B cell (primary cell): ENCODE results near the gene SGTA. TPM values are rescaled to one million over a fixed set of nuclear protein-coding genes. Genes with fewer than 3 reads are reported as not detected.

Experiments
- ATAC-seq: fragments of 200-7000 bp; cut with Tn5 transposase; one replicate; pipeline ENCODE4 v1.10.0; 2021; ENCODE audit warnings: low read depth, mild to moderate bottlenecking, moderate number of reproducible peaks, moderate library complexity
- CTCF ChIA-PET: fragments of 350-600 bp; sonication (Branson Sonifier 250); formaldehyde crosslinking; loops from one replicate; lab custom pipeline; 2021; ENCODE audit warnings: antibody characterized with exemption, inconsistent platforms; lab: Charles Lee
- POLR2A ChIA-PET: fragments of 350-600 bp; sonication (Branson Sonifier 250); formaldehyde crosslinking; loops from one replicate; lab custom pipeline; 2021; ENCODE audit warnings: antibody characterized with exemption; lab: Charles Lee
- DNase-seq: peaks from one replicate; pipeline ENCODE4 v3.0.0; 2013
- H2AFZ ChIP-seq: 2 replicates; pipeline ENCODE4 v1.6.1; 2012; ENCODE audit warnings: mild to moderate bottlenecking, low read depth, low read length; ENCODE audit not compliant: insufficient read depth, poor library complexity, severe bottlenecking
- H3K27ac ChIP-seq, 2 donors: 1 replicate in 1 of 2; 2 replicates in 1 of 2; pipeline ENCODE4 v1.5.1; 2012 to 2013; ENCODE audit warnings: low read length in 2 of 2, mild to moderate bottlenecking in 2 of 2, moderate library complexity in 1 of 2
- H3K27me3 ChIP-seq, 4 experiments: fragments of 200-600 bp in 1 of 4; sonication (generic) in 1 of 4; replicated peaks in 1 of 4; 1 replicate in 2 of 4; 2 replicates in 2 of 4; pipeline versions ENCODE4 v1.6.1 to v1.7.0; 2013 to 2016; ENCODE audit warnings: low read length in 3 of 4, mild to moderate bottlenecking in 2 of 4, mixed read lengths in 1 of 4, moderate library complexity in 1 of 4; ENCODE audit not compliant: insufficient read depth in 4 of 4, control insufficient read depth in 3 of 4; ENCODE audit errors: control extremely low read depth in 1 of 4
- H3K36me3 ChIP-seq, 2 experiments: replicated peaks in 1 of 2; 1 replicate in 1 of 2; 2 replicates in 1 of 2; pipeline versions ENCODE4 v1.6.1 to v1.7.1; 2013; ENCODE audit warnings: low read length in 1 of 2; ENCODE audit not compliant: insufficient read depth in 2 of 2, control insufficient read depth in 1 of 2; ENCODE audit errors: control extremely low read depth in 1 of 2, extremely low read depth in 1 of 2
- H3K4me1 ChIP-seq, 2 donors: fragments of 200-600 bp in 1 of 2; sonication (generic) in 1 of 2; 1 replicate in 1 of 2; 2 replicates in 1 of 2; pipeline versions ENCODE4 v1.5.1 to v1.6.1; 2013 to 2017; ENCODE audit warnings: low read length in 2 of 2; ENCODE audit not compliant: control insufficient read depth in 2 of 2, insufficient read depth in 2 of 2
- H3K4me2 ChIP-seq: replicated peaks from 2 replicates; pipeline ENCODE3; 2012; ENCODE audit warnings: mild to moderate bottlenecking, low read depth, low read length; ENCODE audit not compliant: poor library complexity, severe bottlenecking
- H3K4me3 ChIP-seq, 5 experiments: fragments of 200-600 bp in 1 of 5; sonication (generic) in 1 of 5; 1 replicate in 3 of 5; 2 replicates in 2 of 5; pipeline versions ENCODE4 v1.5.1 to v1.7.0; 2011 to 2016; ENCODE audit warnings: low read length in 4 of 5, mild to moderate bottlenecking in 4 of 5, low read depth in 2 of 5, control low read depth in 1 of 5, moderate library complexity in 1 of 5; ENCODE audit not compliant: insufficient read depth in 1 of 5; ENCODE audit errors: control extremely low read depth in 1 of 5, extremely low read depth in 1 of 5
- H3K79me2 ChIP-seq: fragments of 200-600 bp; sonication (generic); one replicate; pipeline ENCODE4 v1.6.0; 2016; ENCODE audit warnings: low read length; ENCODE audit not compliant: control insufficient read depth, insufficient read depth
- H3K9ac ChIP-seq: fragments of 200-600 bp; sonication (generic); 2 replicates; pipeline ENCODE4 v1.6.1; 2017; ENCODE audit warnings: mild to moderate bottlenecking, low read length, moderate library complexity
- H3K9me3 ChIP-seq, 3 donors: one replicate each; pipeline versions ENCODE4 v1.6.1 to v1.7.1; 2013; ENCODE audit warnings: low read length in 2 of 3; ENCODE audit not compliant: control insufficient read depth in 2 of 3, insufficient read depth in 1 of 3; ENCODE audit errors: control extremely low read depth in 1 of 3
- H4K20me1 ChIP-seq: 2 replicates; pipeline ENCODE4 v1.6.0; 2012; ENCODE audit warnings: mild to moderate bottlenecking, low read length; ENCODE audit not compliant: insufficient read depth, control insufficient read depth, poor library complexity, severe bottlenecking
- H3K27ac Mint-ChIP-seq: one replicate; pipeline ENCODE4 v1.8.0; 2021; ENCODE audit warnings: mixed read lengths
- H3K27me3 Mint-ChIP-seq: one replicate; pipeline ENCODE4 v1.8.0; 2021; ENCODE audit warnings: mixed read lengths
- H3K4me1 Mint-ChIP-seq: one replicate; pipeline ENCODE4 v1.8.0; 2021; ENCODE audit warnings: mixed read lengths
- H3K4me3 Mint-ChIP-seq: one replicate; pipeline ENCODE4 v1.8.0; 2021; ENCODE audit warnings: mixed read lengths
- H3K9me3 Mint-ChIP-seq: one replicate; pipeline ENCODE4 v1.8.0; 2022; ENCODE audit warnings: mixed read lengths; ENCODE audit not compliant: insufficient read depth
- EZH2 ChIP-seq: IDR thresholded peaks from 2 replicates; pipeline ENCODE4 v1.6.1; 2012; ENCODE audit warnings: borderline replicate concordance, low read depth, mild to moderate bottlenecking, moderate library complexity, low read length; ENCODE audit not compliant: insufficient read depth, poor library complexity, severe bottlenecking
- WGBS: methylation state at CpG from one replicate; pipeline ENCODE4 v1.1.5; 2013; ENCODE audit warnings: missing lambda C conversion rate; ENCODE audit not compliant: insufficient coverage; 5-methylcytosine and 5-hydroxymethylcytosine counted together
- intact Hi-C: fragments of 100-400 bp; cut with micrococcal nuclease; formaldehyde crosslinking; loops from one replicate; pipeline ENCODE4 v1.10.0; 2022
- polyA plus RNA-seq: library from polyadenylated mRNA; depleted of rRNA; stranded (reverse); fragments of >200 nt; gene quantifications from 2 replicates; pipeline ENCODE4 v1.2.3, GENCODE V29; 2012
- total RNA-seq, 2 donors: library from RNA; stranded (reverse); fragments of 120-200 nt in 1 of 2; gene quantifications; 1 replicate in 1 of 2; 2 replicates in 1 of 2; pipeline versions ENCODE4 v1.2.3 to v1.2.4, GENCODE V29; 2013 to 2022
- TF ChIP-seq, protein P1 (sequence below): fragments of 200-600 bp; IDR thresholded peaks from one replicate; pipeline ENCODE4 v1.8.0; 2022; ENCODE audit warnings: antibody characterized with exemption, mild to moderate bottlenecking

The SGTA gene
- total and polyA plus RNA-seq, 2 donors (not counting 1 experiment from before 2014, with no cell fraction given): 36.6 to 42.0 TPM

DNA sequence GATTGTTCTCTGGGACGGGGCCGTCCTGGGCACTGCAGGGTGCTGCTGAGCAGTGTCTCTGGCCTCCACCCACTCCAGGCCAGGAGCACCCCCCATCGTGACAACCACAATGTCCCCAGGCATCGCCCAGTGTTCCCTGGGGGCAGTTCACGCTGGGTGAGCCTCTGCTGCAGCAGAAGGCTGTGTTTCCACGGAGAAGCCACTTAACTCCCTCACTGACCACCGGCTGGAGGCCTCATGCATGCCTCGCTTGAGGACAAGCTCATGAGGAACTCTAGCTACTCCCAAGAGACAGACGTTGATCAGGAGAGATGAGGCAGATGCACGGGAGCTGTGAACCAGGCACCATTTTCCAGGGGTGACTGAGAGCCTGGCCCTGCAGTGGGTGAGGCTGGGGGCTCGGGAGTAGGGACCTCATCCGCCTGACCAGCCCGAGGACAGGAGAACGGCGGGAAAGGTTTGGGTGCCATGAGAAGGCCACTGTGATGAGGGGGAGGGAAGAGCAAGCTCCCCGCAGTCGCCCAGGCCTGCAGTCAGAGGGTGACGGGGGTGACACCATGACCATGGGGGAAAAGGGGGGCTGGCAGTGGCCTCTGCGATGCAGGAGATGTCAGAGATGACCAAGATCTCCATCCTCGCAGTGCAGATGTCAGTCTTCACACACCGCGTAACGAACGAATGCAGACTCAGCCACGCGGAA is 48.3 kb downstream of the SGTA start:
- peaks cover 7 to 17% of the 10 kb centered on the region in 2 donors for H3K4me1 ChIP-seq
- peak overlapping the region; percentile 37 for H3K27ac Mint-ChIP-seq
- no peak overlapping the region for H3K4me2 ChIP-seq
- ATAC-seq (no peak), DNase-seq (no peak)
- peaks cover 21% of the 10 kb centered on the region for H4K20me1 ChIP-seq
- H3K36me3 ChIP-seq: peaks cover 5 to 35% of the 10 kb centered on the region in 2 experiments
- no peaks in the 10 kb centered on the region for H3K27me3 Mint-ChIP-seq
- H2AFZ ChIP-seq: no peak overlapping the region
- 77% methylated on average over 21 of the region's 26 CpGs for WGBS
- no peak overlapping the region for H3K27ac ChIP-seq
- CTCF ChIA-PET: interaction anchor here (2.9 kb wide), 1 partner anchor 87 kb away, joined by 19 read pairs; no protein-coding TSS in a partner anchor
- peaks cover 46% of the 10 kb centered on the region for H3K79me2 ChIP-seq
- H3K4me1 Mint-ChIP-seq: peaks cover 28% of the 10 kb centered on the region
- H3K4me3 ChIP-seq: no peak overlapping the region
- no peak overlapping the region for H3K4me3 Mint-ChIP-seq
- intact Hi-C loops: no loop called here
- H3K27me3 ChIP-seq: no peaks in the 10 kb centered on the region
- H3K9me3 ChIP-seq: peaks cover 0 to 14% (median 0%) of the 10 kb centered on the region in 3 donors
- no peak overlapping the region for H3K9ac ChIP-seq
- POLR2A ChIA-PET: interaction anchor here (0.5 kb wide), 1 partner anchor 33 kb away, joined by 13 read pairs; no protein-coding TSS in a partner anchor
- H3K9me3 Mint-ChIP-seq: no peaks in the 10 kb centered on the region
- TF ChIP-seq, protein P1, sequence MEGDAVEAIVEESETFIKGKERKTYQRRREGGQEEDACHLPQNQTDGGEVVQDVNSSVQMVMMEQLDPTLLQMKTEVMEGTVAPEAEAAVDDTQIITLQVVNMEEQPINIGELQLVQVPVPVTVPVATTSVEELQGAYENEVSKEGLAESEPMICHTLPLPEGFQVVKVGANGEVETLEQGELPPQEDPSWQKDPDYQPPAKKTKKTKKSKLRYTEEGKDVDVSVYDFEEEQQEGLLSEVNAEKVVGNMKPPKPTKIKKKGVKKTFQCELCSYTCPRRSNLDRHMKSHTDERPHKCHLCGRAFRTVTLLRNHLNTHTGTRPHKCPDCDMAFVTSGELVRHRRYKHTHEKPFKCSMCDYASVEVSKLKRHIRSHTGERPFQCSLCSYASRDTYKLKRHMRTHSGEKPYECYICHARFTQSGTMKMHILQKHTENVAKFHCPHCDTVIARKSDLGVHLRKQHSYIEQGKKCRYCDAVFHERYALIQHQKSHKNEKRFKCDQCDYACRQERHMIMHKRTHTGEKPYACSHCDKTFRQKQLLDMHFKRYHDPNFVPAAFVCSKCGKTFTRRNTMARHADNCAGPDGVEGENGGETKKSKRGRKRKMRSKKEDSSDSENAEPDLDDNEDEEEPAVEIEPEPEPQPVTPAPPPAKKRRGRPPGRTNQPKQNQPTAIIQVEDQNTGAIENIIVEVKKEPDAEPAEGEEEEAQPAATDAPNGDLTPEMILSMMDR: no peak
- no peak for TF ChIP-seq EZH2

DNA sequence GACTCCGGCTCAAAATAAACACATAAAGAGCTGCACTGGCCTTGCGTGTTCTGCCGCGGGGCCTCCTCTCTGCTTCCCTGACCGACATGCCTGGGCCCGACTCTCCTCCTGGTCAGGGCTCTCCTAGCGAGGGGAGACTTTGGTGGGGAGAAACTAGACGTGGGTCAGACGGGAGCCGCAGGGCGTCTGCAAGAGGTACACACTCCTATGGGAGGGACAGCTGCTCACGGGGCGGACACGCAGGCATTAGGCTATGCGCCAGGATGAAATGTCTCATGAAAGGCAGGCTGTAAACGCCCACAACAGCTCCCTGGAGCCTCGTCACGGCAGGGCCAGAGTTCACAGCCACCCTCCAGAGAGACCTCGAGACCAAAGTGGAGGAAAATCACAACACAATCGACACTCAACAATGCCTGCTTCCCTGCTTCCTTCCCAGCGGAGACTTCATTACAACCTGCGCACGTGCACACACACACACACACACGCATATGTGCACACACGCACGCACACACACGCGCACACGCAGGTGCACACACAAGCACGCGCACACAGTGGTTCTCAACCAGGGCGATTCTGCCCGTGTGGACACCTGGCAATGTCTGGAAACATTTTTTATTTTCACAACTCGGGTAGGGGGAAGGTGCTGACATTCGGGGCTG is 49.0 kb downstream of the SGTA start:
- ATAC-seq: no peak
- 97% methylated on average over 33 of the region's 35 CpGs for WGBS

More for the DNA sequence above, 49.0 kb downstream of the SGTA start:
- Mint-ChIP-seq H3K9me3 (no peaks in the 10 kb centered on the region), H3K27me3 (no peaks in the 10 kb centered on the region), H3K4me3 (no peak overlapping the region), H3K27ac (peak overlapping the region; percentile 20), H3K4me1 (peaks cover 24% of the 10 kb centered on the region)
- Histone ChIP-seq H3K79me2 (peaks cover 40% of the 10 kb centered on the region), H3K4me3 (no peak overlapping the region), H3K4me1 (peaks cover 4 to 12% of the 10 kb centered on the region in 2 donors), H2AFZ (no peak overlapping the region), H3K9ac (no peak overlapping the region), H3K27me3 (no peaks in the 10 kb centered on the region), H3K27ac (no peak overlapping the region), H3K36me3 (peaks cover 5 to 35% of the 10 kb centered on the region in 2 experiments), H4K20me1 (peaks cover 21% of the 10 kb centered on the region), H3K9me3 (peaks cover 0 to 14% (median 0%) of the 10 kb centered on the region in 3 donors), H3K4me2 (no peak overlapping the region)
- CTCF ChIA-PET: interaction anchor here (2.9 kb wide), 1 partner anchor 86 kb away, joined by 19 read pairs; no protein-coding TSS in a partner anchor
- TF ChIP-seq EZH2: no peak
- TF ChIP-seq, protein P1: no peak
- DNase-seq: no peak
- intact Hi-C loops: no loop called here
- POLR2A ChIA-PET: interaction anchor here (0.6 kb wide), 1 partner anchor 12 kb away, joined by 4 read pairs; no protein-coding TSS in a partner anchor
